ENCODE results near the gene LYRM2. TPM values are rescaled to one million over a fixed set of nuclear protein-coding genes. Genes with fewer than 3 reads are reported as not detected.

LYRM2 gene
- total RNA-seq, 1 experiment from 2014 or later = 32.1 TPM

- Histone ChIP-seq H3K4me3 (no peak overlapping the region), H3K4me1 (no peaks in the 10 kb centered on the region), H3K27me3 (no peaks in the 10 kb centered on the region), H3K27ac (no peak overlapping the region), H3K9me3 (replicated peaks) (no peaks in the 10 kb centered on the region), H3K36me3 (no peaks in the 10 kb centered on the region)
- no peak for DNase-seq
Observed at GRCh38 chr6:89619567-89619966, 19.0 kb downstream of the LYRM2 start.

GRCh38 chr6:89618026-89618425 lies 20.5 kb downstream of the LYRM2 start:
- H3K36me3 ChIP-seq = no peaks in the 10 kb centered on the region
- H3K27me3 ChIP-seq = no peaks in the 10 kb centered on the region
- no peak for DNase-seq
- H3K4me3 ChIP-seq = no peak overlapping the region
- no peak overlapping the region for H3K27ac ChIP-seq
- no peaks in the 10 kb centered on the region for H3K4me1 ChIP-seq
- H3K9me3 ChIP-seq (replicated peaks) = no peaks in the 10 kb centered on the region

- no peak overlapping the region for H3K4me3 ChIP-seq
- no peaks in the 10 kb centered on the region for H3K27me3 ChIP-seq
- no peak for DNase-seq
- no peaks in the 10 kb centered on the region for H3K36me3 ChIP-seq
- H3K9me3 ChIP-seq (replicated peaks) = no peaks in the 10 kb centered on the region
- no peak overlapping the region for H3K27ac ChIP-seq
- no peaks in the 10 kb centered on the region for H3K4me1 ChIP-seq
Observed at GRCh38 chr6:89616531-89616930, 22.0 kb downstream of the LYRM2 start.

- no peak overlapping the region for H3K4me3 ChIP-seq
- H3K4me1 ChIP-seq = no peaks in the 10 kb centered on the region
- H3K27me3 ChIP-seq = no peaks in the 10 kb centered on the region
- DNase-seq = no peak
- no peak overlapping the region for H3K27ac ChIP-seq
- H3K36me3 ChIP-seq = no peaks in the 10 kb centered on the region
- H3K9me3 ChIP-seq (replicated peaks) = no peaks in the 10 kb centered on the region
Observed at GRCh38 chr6:89615882-89616281, 22.7 kb downstream of the LYRM2 start.

GRCh38 chr6:89613790-89614189 lies 24.8 kb downstream of the LYRM2 start:
- DNase-seq = no peak
- Histone ChIP-seq H3K4me3 (no peak overlapping the region), H3K9me3 (replicated peaks) (no peaks in the 10 kb centered on the region), H3K27ac (no peak overlapping the region), H3K36me3 (no peaks in the 10 kb centered on the region), H3K4me1 (no peaks in the 10 kb centered on the region), H3K27me3 (no peaks in the 10 kb centered on the region)

GRCh38 chr6:89612121-89612520 lies 26.4 kb downstream of the LYRM2 start:
- peak; percentile 13 to 15 for DNase-seq
- no peak overlapping the region for H3K4me3 ChIP-seq
- no peaks in the 10 kb centered on the region for H3K36me3 ChIP-seq
- H3K27me3 ChIP-seq = no peaks in the 10 kb centered on the region
- H3K27ac ChIP-seq = no peak overlapping the region
- no peaks in the 10 kb centered on the region for H3K9me3 ChIP-seq (replicated peaks)
- H3K4me1 ChIP-seq = no peaks in the 10 kb centered on the region

- H3K9me3 ChIP-seq (replicated peaks) = no peaks in the 10 kb centered on the region
- H3K4me1 ChIP-seq = no peaks in the 10 kb centered on the region
- no peaks in the 10 kb centered on the region for H3K36me3 ChIP-seq
- H3K27ac ChIP-seq = no peak overlapping the region
- no peak overlapping the region for H3K4me3 ChIP-seq
- DNase-seq = no peak
- H3K27me3 ChIP-seq = no peaks in the 10 kb centered on the region
Observed at GRCh38 chr6:89611666-89612065, 26.9 kb downstream of the LYRM2 start.

GRCh38 chr6:89610149-89610642 lies 28.4 kb downstream of the LYRM2 start:
- no peak overlapping the region for H3K27ac ChIP-seq
- no peaks in the 10 kb centered on the region for H3K4me1 ChIP-seq
- H3K27me3 ChIP-seq = no peaks in the 10 kb centered on the region
- DNase-seq = peak; percentile 56 to 69
- no peaks in the 10 kb centered on the region for H3K9me3 ChIP-seq (replicated peaks)
- H3K36me3 ChIP-seq = no peaks in the 10 kb centered on the region
- H3K4me3 ChIP-seq = no peak overlapping the region

- no peak overlapping the region for H3K4me3 ChIP-seq
- no peaks in the 10 kb centered on the region for H3K4me1 ChIP-seq
- no peak overlapping the region for H3K27ac ChIP-seq
- H3K27me3 ChIP-seq = no peaks in the 10 kb centered on the region
- H3K9me3 ChIP-seq (replicated peaks) = no peaks in the 10 kb centered on the region
- DNase-seq = no peak
- no peaks in the 10 kb centered on the region for H3K36me3 ChIP-seq
Observed at GRCh38 chr6:89605861-89606260, 32.7 kb downstream of the LYRM2 start.

- Histone ChIP-seq H3K27ac (no peak overlapping the region), H3K36me3 (no peaks in the 10 kb centered on the region), H3K9me3 (replicated peaks) (no peaks in the 10 kb centered on the region), H3K27me3 (no peaks in the 10 kb centered on the region), H3K4me1 (no peaks in the 10 kb centered on the region), H3K4me3 (no peak overlapping the region)
- DNase-seq = no peak
Observed at GRCh38 chr6:89604653-89605052, 33.9 kb downstream of the LYRM2 start.

GRCh38 chr6:89602166-89602565 lies 36.4 kb downstream of the LYRM2 start:
- H3K27me3 ChIP-seq = no peaks in the 10 kb centered on the region
- H3K4me1 ChIP-seq = no peaks in the 10 kb centered on the region
- no peak for DNase-seq
- no peak overlapping the region for H3K27ac ChIP-seq
- no peaks in the 10 kb centered on the region for H3K9me3 ChIP-seq (replicated peaks)
- no peaks in the 10 kb centered on the region for H3K36me3 ChIP-seq
- H3K4me3 ChIP-seq = no peak overlapping the region

- H3K4me1 ChIP-seq = no peaks in the 10 kb centered on the region
- DNase-seq = no peak
- no peak overlapping the region for H3K4me3 ChIP-seq
- no peaks in the 10 kb centered on the region for H3K27me3 ChIP-seq
- H3K9me3 ChIP-seq (replicated peaks) = no peaks in the 10 kb centered on the region
- H3K36me3 ChIP-seq = no peaks in the 10 kb centered on the region
- no peak overlapping the region for H3K27ac ChIP-seq
Observed at GRCh38 chr6:89599727-89600126, 38.8 kb downstream of the LYRM2 start.

GRCh38 chr6:89597988-89598387 lies 40.6 kb downstream of the LYRM2 start:
- Histone ChIP-seq H3K27ac (no peak overlapping the region), H3K4me1 (no peaks in the 10 kb centered on the region), H3K27me3 (no peaks in the 10 kb centered on the region), H3K4me3 (no peak overlapping the region), H3K36me3 (no peaks in the 10 kb centered on the region), H3K9me3 (replicated peaks) (no peaks in the 10 kb centered on the region)
- DNase-seq = peak in 1 of 2 experiments; percentile 42

- no peaks in the 10 kb centered on the region for H3K9me3 ChIP-seq (replicated peaks)
- H3K4me1 ChIP-seq = no peaks in the 10 kb centered on the region
- H3K27me3 ChIP-seq = no peaks in the 10 kb centered on the region
- H3K36me3 ChIP-seq = no peaks in the 10 kb centered on the region
- DNase-seq = no peak
- H3K4me3 ChIP-seq = no peak overlapping the region
- no peak overlapping the region for H3K27ac ChIP-seq
Observed at GRCh38 chr6:89597372-89597771, 41.2 kb downstream of the LYRM2 start.

- H3K27ac ChIP-seq = no peak overlapping the region
- no peaks in the 10 kb centered on the region for H3K27me3 ChIP-seq
- peak in 1 of 2 experiments; percentile 26 for DNase-seq
- no peaks in the 10 kb centered on the region for H3K9me3 ChIP-seq (replicated peaks)
- no peaks in the 10 kb centered on the region for H3K4me1 ChIP-seq
- H3K4me3 ChIP-seq = no peak overlapping the region
- no peaks in the 10 kb centered on the region for H3K36me3 ChIP-seq
Observed at GRCh38 chr6:89596484-89596883, 42.1 kb downstream of the LYRM2 start.

- DNase-seq = no peak
- Histone ChIP-seq H3K9me3 (replicated peaks) (no peaks in the 10 kb centered on the region), H3K36me3 (no peaks in the 10 kb centered on the region), H3K4me3 (no peak overlapping the region), H3K27me3 (no peaks in the 10 kb centered on the region), H3K4me1 (no peaks in the 10 kb centered on the region), H3K27ac (no peak overlapping the region)
Observed at GRCh38 chr6:89596056-89596455, 42.5 kb downstream of the LYRM2 start.
